HG03432 (cell line): ENCODE measurements around the gene HSPA12B.

Source experiments
- ATAC-seq: cut with Tn5 transposase; IDR thresholded peaks from one replicate; pipeline ENCODE4 v1.9.1; 2021; ENCODE audit warnings: mild to moderate bottlenecking, moderate library complexity; ENCODE audit not compliant: unreplicated experiment

Gene HSPA12B

DNA sequence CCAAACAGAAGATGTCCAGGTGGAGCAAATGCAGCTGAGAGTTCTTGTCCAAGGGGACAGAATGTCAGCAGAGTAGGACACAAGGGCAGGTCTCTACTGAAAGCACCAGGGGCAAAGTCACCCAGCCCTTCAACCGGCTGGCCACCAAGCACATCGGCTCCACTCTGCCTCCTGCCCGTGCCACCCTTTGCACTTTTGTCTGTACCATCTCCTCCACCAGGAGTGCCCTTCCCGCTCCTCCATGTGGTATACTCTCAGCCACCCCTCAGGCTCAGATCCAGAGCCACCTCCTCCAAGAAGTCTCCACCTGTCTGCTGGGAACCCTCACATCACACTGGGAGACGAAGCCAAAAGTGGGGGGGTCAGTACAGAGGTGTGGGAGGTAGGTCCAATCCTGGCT is 4.1 kb upstream of the HSPA12B start:
- ATAC-seq: no peak

DNA sequence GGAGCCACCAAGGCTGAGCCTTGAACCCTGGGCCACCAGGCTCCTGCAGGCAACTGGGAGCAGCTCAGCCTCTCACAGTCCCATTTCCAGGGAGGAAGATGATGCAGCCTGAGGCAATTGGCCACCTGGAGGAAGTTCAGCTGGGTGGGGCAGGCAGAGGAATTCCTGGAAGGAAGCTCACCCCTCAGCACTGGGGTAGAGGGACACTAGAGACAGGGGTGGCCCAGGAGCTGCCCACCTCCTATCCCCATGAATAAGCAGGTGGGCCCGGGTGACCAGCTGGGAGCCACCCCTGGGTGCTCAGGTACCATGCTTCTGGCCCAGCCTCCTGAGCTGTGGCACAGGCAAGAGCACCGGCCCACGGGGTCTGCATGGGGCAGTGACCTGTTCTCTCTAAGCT is 3.6 kb upstream of the HSPA12B start:
- no peak for ATAC-seq

DNA sequence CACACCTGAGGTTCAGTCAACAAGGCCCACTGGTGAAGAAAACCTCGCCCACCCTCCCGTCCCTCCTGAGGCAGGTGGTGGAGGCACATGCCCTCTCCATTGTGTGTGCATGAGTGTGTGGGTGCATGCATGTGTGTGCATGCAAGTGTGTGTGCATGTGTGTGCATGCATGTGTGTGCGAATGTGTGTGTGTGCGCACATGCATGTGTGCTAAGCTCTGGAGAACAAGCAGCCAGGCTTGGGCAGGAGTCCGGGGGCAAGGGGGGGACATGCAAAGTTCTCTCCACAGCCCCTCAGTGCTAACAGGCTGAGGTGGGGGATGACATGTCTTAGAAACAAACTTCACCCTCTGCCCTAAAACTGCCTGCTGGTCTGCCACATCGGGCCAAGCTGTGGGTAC is 3.1 kb upstream of the HSPA12B start:
- no peak for ATAC-seq

DNA sequence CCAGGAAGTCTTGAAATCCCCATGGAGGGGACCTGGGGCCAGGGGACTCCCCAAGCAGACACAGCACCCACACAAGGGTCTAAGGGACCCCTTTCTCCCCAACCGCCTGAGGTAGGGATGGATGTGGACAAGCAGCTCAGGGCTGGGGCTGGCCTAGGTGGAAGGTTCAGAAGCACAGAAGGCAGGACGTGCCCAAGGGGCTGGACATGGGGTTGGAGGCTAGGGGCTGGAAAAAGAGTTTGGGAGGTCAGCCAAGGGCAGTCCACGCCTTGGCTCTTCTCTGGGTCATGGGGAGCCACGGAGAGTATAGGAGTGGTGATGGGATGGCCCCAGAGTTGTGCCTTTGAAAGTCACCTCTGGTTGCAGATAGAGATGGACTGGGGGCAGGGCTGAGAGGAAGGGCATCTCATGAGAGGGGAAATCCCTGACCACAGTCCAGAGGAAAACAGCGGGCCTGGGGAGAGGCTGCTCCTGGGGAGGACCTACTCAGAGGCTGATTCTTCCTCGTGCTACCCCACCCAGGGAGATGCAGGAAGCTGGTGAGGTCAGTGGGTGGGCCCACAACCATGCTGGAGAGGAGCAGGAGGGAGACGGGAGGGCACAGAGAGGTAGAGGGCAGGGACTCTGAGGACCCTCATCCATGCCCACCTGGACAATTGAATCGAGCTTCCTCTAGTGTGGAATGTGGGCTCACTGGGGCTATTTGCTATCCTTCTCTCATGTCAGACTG is 2.5 kb upstream of the HSPA12B start:
- ATAC-seq: no peak

DNA sequence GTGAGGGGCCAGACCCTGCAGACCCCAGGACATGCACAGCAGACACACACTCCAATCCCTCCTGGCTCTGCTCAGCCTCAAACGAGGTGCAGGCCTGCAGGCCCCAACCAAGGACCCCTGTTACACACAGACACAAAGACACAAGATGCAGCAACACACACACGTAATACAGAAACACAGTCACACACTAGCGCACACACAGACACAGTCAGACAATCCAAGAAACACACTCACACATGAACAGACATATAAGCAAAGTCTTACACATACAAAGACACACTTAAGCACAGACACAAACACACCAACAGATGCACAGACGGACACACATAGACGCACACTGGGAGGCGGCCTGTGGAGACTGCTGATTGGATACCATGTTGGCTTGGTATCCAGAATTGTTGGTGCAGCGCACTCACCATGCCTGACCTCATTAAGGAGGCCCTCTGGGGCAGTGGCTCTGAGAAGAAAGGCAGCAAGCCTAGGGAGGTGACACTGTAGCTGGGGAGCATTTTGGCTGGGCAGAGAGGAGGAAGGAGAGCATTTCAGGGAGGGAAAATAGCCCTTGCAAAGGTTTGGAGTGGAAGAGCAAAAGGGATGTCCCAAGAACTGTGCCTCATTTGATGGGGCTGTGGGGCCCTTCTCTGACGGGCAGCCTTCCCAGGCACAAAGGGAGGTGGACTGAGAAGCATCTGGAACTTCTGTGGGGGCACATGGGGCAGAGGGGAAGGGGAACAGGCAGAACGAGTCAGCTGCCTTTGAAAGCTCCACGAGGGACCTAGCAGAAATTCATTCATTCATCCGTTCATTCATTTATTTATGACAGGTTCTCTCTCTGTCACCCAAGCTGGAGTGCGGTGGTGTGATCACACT is 1.4 kb upstream of the HSPA12B start:
- no peak for ATAC-seq

DNA sequence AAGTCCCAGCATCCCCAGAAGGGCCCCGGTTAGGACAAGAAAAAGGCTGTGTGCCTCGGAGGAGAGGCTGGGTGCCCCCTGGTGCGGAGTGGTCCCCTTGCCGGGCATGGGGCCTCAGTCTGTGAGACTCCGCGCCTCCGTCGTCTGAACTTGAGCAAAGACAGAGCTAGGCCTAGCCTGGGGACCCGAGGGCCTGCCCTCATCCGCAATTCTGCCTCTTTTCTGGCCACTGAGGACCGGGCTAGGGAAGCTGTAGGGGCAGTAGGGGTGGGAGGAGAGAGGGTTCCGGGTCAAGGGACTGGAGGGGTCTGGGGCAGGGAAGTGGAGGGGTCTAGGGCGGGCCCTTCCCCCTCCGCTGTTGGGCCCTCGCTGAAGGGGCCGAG is 550 bp upstream of the HSPA12B start:
- ATAC-seq: no peak

DNA sequence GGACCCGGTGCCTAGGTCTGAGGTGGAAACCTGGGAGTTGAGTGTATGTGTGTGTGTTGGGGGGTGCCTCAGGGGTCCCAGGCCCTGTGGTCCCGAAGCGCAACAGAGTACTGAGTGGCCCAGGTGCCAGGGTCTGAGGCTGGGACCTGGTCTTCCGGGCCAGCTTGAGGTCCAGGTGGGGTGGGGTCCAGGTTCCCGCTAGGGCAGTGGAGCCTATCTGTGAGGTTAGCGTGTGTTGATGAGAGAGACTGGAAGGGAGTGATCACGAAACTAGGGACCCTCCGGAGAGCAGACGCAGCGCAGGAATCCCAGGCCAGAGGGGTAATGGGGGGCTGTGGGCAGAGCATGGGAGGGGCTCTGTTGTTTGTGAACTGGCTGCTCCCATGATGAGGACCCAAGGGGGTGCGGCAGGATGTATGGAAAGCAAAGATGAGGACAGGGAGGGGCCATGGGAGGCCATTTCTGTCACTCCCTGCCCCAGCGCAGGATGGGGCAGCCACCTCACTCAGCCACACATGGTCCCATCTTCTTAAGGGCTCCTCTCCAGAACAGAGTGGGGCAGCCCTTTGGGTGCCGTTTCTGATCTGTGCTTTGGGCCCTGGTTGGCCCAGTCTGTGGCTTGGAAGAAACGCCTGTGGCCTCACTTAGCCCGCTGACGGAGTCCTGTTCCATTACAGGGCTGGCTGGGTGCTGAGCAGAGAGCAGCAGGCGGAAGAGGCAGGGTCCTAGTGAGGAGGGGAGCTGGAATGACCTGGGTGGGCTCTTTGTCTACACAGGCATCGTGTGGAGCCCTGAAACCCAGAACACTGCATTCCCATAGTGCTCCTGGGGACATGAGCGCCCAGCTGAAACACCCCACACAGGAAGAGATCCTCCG is 872 bp downstream of the HSPA12B start:
- no peak for ATAC-seq

DNA sequence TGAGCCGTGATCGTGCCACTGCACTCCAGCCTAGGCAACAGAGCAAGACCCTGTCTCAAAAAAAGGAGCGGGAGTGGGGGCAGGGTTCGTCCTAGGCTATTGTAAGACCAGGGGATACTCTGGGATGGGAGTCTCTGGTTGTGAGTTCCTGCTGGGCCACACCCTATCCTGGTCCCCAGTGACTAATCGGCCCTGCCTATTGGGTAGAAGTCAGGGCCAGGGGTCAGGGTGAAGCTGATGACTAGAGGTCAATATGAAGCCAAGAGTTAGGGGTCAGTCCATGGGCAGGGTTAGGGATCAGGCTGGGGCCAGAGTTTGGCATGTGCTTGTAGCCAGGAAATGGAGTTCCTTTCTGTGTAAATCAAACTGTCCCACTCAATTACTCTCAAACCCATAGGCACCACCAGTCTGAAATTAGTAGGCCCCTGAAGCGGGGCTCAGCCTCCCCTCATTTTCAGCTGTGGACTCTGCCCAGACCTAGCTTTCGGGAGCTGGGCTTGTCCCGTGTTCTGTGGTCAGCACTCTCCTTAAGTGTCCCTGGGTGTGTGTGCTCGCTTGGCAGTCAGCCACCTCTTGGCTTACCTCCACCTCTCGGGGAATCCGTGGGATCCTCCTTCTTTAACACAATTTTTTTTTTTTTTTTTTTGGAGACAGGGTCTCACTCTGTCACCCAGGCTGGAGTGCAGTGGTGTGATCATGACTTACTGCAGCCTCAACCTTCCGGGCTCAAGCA is 1.8 kb downstream of the HSPA12B start:
- no peak for ATAC-seq

DNA sequence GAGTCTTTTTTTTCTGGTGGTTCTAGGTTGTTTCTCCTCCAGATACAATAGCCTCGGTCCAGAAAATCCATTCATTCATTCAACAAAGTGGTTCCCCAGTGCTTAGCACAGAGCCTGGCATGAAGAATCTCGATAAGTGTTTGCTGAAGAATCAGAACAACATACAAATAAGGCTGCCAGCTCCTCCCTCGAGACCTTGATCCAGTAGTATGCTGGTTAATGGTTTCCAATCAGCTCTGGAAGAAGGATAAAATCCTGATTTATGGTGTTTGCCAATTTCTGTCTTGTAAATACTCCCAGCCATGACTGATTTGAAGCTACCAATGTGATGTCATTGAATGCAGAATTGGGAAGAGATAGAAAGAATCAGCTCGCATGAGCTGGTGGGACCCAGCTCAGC is 3.3 kb downstream of the HSPA12B start:
- no peak for ATAC-seq

DNA sequence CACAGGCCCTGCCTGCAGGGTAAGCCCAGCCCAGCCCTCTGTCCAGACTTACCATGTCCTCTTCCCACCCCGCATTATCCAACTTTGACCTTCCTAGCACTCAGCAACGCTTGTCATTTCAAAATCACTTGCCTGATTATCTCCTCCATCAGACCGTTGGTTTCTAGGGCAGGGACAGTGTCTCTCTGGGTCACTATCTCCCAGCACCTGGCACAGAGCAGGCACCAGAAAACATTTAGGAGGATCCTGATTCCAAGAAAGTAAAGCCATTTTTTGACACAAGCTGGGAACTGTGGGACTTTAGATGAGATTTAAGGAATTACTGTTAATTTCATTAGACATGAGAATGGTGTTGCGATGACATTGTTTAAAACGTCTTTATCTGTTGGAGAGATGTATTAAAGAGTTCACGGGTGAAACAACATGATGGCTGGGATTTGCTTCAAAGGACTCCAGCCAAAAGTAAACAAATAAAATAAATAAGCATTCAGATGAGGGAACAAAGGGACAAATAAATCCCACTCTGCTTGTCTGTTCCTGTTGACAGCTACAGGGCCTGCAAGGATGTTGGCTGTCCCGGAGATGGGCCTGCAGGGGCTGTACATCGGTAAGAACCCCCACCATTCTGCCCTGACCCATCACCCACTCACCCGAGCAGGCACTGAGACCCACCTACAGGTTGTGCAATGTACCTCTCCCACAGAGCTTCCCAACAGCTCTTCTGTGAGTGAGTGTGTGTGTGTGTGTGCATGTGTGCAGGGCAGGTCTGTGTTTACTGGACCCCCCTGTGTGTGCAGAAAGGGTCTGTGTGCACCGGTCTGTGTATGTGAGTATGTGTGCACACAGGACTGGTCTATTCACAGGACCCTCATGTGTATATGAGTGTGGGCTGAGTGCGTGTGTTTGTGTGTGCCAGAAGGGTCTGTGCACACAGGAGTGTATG is 5.9 kb downstream of the HSPA12B start:
- no peak for ATAC-seq

DNA sequence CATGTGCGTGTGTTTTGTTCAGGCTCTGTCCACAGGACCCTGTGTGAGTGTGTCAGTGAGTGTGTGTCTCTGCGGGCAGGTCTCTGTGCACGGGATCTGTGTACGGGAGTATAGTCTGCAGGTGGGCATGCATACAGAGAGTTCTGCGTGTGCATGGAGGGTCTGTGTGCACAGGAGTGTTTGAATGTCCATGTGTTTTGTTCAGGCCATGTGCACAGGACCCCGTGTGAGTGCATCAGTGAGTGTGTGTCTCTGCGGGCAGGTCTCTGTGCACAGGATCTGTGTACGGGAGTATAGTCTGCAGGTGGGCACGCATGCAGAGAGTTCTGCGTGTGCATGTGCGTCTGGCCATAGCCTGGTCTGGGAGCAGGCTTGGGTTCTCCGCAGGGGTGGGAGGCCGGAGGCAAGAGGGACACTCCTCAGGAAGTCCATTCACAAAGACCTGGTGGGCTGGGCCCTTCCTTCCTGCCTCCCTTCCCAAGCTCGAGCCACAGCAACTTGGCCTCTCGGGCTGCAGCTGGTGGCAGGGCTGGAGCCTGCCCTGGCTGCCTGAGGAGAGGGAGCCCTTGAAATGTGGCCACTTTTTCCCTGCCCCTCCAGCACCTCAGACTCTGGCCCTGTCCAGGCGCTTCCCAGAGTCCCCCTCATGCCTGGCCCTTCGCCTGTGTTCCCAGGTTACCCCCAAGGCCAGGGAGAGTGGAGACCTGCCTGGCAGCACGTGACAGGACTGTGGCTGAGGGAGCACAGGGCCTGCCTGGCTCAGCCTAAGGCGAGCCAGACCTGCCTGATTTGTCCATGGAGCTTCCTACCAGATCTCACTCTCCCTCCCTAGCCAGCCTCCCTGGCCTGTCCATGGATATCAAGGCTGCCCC is 6.8 kb downstream of the HSPA12B start:
- ATAC-seq: no peak

DNA sequence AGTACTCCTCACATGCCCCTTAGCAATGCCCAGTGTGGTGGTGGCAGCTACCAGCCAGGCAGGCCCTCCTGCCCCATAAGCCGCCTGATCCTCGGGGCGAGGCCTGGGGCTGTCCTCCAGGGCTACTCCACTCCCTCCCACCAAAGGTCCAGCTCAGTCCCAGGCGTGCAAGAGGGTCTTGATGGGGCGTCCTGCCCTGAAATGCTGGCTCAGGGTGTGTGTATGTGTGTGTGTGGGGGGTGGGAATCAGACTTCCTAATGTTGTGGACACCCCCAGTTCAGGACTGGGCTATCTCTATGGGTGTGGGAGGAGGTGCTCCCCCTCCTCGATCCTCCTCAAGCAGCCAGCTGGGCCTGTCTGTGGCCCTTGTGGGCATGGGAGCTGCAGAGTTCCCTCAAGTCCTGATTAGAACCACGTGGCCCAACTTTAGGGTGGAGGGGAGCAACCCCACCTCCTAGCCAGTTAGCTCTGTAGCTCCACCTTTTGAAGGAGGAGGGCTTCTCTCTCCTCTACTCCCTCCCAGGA is 7.5 kb downstream of the HSPA12B start:
- no peak for ATAC-seq

DNA sequence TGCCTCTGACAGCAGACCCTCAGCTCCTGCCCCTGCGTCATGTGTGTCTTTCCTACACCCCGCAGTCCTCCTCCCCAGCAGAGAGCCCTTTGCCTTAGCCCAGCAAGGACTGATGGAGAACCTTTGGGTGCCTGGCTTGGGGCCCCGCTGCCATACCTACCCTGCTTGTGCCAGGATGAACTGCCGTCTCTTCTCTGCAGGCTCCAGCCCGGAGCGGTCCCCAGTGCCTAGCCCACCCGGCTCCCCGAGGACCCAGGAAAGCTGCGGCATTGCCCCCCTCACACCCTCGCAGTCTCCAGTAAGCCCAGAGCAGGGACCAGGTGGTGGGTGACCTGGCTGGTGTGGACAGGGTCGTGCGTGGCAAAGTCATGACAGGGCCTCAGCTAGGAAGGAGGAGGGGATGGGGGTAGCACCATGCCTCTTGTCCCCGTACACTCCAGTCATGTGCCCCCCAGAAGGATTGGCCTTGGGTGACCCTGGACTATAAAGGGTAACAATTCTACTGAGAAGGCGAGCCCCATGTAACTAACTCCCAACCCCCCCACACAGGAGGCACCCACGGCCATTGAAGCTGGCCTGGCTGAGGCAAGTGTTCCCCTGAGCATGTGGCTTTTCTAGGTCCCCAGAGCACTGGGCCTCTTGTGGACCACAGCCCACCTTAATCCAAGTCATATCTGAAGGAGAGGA is 8.3 kb downstream of the HSPA12B start:
- ATAC-seq: no peak

DNA sequence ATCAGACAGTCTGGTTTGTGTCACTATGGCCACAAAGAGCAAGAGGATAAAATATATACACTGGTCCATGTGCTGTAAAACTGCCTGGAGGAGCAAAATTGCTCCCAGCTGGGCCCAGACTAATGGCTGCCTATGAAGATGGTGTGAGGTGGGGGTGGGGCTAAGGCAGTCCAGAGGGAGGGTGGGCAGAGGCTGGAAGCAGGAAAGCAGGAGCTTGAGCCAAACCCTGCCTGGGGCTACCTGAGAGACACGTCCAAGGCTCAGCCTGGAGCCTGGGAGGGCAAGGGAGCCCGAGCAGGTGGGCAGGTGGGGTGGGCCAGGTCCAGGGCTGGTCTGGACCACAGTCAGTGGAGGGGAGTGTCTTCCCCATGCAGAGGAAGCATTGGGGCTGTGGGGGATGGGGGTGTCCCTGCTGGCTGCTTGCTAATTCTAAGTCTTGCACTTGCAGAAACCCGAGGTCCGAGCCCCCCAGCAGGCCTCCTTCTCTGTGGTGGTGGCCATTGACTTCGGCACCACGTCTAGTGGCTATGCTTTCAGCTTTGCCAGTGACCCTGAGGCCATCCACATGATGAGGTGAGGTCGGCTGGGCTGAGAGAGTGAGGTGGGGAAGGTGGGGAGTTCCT is 9.5 kb downstream of the HSPA12B start:
- ATAC-seq: no peak

DNA sequence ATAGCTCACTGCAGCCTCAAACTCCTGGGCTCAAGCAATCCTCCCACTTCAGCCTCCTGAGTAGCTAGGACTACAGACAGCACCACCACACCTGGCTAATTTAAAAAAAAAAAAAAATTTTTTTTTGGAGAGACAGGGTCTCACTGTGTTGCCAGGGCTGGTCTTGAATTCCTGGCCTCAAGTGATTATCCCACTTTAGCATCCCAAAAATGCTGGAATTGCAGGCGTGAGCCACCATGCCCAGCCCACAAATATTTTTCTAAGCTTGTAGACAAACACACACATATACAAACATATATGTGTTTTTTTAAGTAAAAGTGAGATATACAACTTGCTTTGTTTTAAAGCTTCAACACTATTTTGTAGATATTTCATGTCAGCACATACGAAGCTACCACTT is 10.8 kb downstream of the HSPA12B start:
- no peak for ATAC-seq

DNA sequence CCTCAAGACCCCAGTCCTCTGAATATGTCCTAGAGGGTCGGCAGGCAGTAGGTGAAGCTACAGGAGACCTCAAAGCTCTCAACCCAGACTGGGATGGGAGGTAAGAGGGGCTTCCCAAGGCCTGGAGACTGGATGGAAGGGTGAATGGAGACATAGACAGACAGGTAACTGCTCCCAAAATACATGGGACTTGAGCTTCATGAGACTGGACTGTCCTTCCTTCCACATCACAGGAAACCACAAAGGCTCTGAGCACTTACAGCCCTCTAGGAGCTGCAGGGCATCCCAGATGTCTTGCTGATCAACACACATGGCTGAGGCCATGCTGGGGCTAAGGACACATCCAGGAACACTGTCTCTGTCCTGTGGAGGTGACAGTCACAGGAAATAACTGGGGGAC is 11.6 kb downstream of the HSPA12B start:
- ATAC-seq: no peak
